PC-3 (cell line): ENCODE measurements around the gene MCRIP2. TPM values are rescaled to one million over a fixed set of nuclear protein-coding genes. Genes with fewer than 3 reads are reported as not detected.
A peak's percentile ranks its signal among the peaks of the same experiment; 100 is the strongest.

Experiments
- ATAC-seq: fragments of 200-7000 bp; cut with Tn5 transposase; 2 replicates; pipeline ENCODE4 v1.9.1; 2020; ENCODE audit warnings: mild to moderate bottlenecking, moderate library complexity
- BruUV-seq: library from RNA; stranded (reverse); fragments of 400-500 nt; replicated peaks from 2 replicates; lab custom pipeline; 2021; lab: Mats Ljungman, UMichigan
- CTCF ChIA-PET: fragments of 300-600 bp; sonication (Branson Sonifier 250); formaldehyde crosslinking; loops from one replicate; lab custom pipeline; 2022; ENCODE audit warnings: antibody characterized with exemption; lab: Charles Lee
- POLR2A ChIA-PET: fragments of 300-600 bp; sonication (Branson Sonifier 250); formaldehyde crosslinking; loops from one replicate; lab custom pipeline; 2022; ENCODE audit warnings: antibody characterized with exemption; ENCODE audit not compliant: unreplicated experiment; lab: Charles Lee
- DNase-seq: peaks from one replicate; pipeline ENCODE4 v3.0.0-alpha.2; 2015
- H2AFZ ChIP-seq: fragments of 300-600 bp; sonication (generic); 2 replicates; pipeline ENCODE4 v1.6.0; 2016; ENCODE audit warnings: antibody characterized with exemption, low read length
- H3F3A ChIP-seq: fragments of 300-600 bp; sonication (generic); one replicate; pipeline ENCODE4 v1.6.0; 2017; ENCODE audit warnings: antibody characterized with exemption, low read length, control low read depth, mild to moderate bottlenecking; ENCODE audit not compliant: unreplicated experiment
- H3K27ac ChIP-seq: fragments of 300-600 bp; sonication (generic); 2 replicates; pipeline ENCODE4 v1.5.1; 2016; ENCODE audit warnings: mild to moderate bottlenecking, low read length
- H3K27me3 ChIP-seq: fragments of 300-600 bp; sonication (generic); 2 replicates; pipeline ENCODE4 v1.6.1; 2016; ENCODE audit warnings: low read length, mixed read lengths
- H3K36me3 ChIP-seq: fragments of 300-600 bp; sonication (generic); 2 replicates; pipeline ENCODE4 v1.6.1; 2016; ENCODE audit warnings: low read depth, mixed run types, low read length, mixed read lengths
- H3K4me1 ChIP-seq: fragments of 300-600 bp; sonication (generic); 2 replicates; pipeline ENCODE4 v1.5.1; 2016; ENCODE audit warnings: low read length; ENCODE audit not compliant: insufficient read depth
- H3K4me2 ChIP-seq: fragments of 300-600 bp; sonication (generic); 2 replicates; pipeline ENCODE4 v1.6.0; 2016; ENCODE audit warnings: low read length
- H3K4me3 ChIP-seq: fragments of 300-600 bp; sonication (generic); 2 replicates; pipeline ENCODE4 v1.5.1; 2016; ENCODE audit warnings: mild to moderate bottlenecking, low read length, mixed read lengths
- H3K79me2 ChIP-seq: fragments of 300-600 bp; sonication (generic); 2 replicates; pipeline ENCODE4 v1.6.1; 2017; ENCODE audit warnings: low read length, mixed read lengths
- H3K9ac ChIP-seq: fragments of 300-600 bp; sonication (generic); 2 replicates; pipeline ENCODE4 v1.6.0; 2016; ENCODE audit warnings: mild to moderate bottlenecking, low read length
- H3K9me2 ChIP-seq: fragments of 300-600 bp; sonication (generic); replicated peaks from 2 replicates; pipeline ENCODE4 v1.6.1; 2016; ENCODE audit warnings: mixed run types, low read length, mixed read lengths
- H3K9me3 ChIP-seq: fragments of 300-600 bp; sonication (generic); 2 replicates; pipeline ENCODE4 v1.6.1; 2016; ENCODE audit warnings: low read length, mixed read lengths
- H4K20me1 ChIP-seq: fragments of 300-600 bp; sonication (generic); 2 replicates; pipeline ENCODE4 v1.6.1; 2016; ENCODE audit warnings: low read length, mixed read lengths
- CTCF ChIP-seq: fragments of 300-600 bp; sonication (generic); conservative IDR thresholded peaks from 2 replicates; pipeline ENCODE4 v1.5.1; 2017; ENCODE audit warnings: antibody characterized with exemption, low read depth, mild to moderate bottlenecking, low read length
- EZH2 ChIP-seq: fragments of 300-600 bp; sonication (generic); IDR thresholded peaks from one replicate; pipeline ENCODE4 v1.6.1; 2017; ENCODE audit warnings: antibody characterized with exemption, mild to moderate bottlenecking, low read length; ENCODE audit not compliant: unreplicated experiment
- EZH2phosphoT487 ChIP-seq: fragments of 300-600 bp; sonication (generic); IDR thresholded peaks from 2 replicates; pipeline ENCODE4 v1.6.1; 2018; ENCODE audit warnings: mild to moderate bottlenecking, antibody characterized with exemption, low read length, borderline replicate concordance
- intact Hi-C: fragments of 100-400 bp; cut with micrococcal nuclease; formaldehyde crosslinking; loops from 2 replicates; pipeline ENCODE4 v1.9.0; 2023
- total RNA-seq: library from RNA; depleted of rRNA; stranded (reverse); fragments of >200 nt; gene quantifications from 2 replicates; pipeline ENCODE4 v1.2.3, GENCODE V29; 2014

Gene MCRIP2
- total RNA-seq, 1 experiment from 2014 or later: 83.5 TPM

- Histone ChIP-seq H3K4me3 (peak overlapping the region; percentile 62; the same call in 1 of the 2 replicates), H3K27ac (no peak overlapping the region), H3K9ac (peak overlapping the region; percentile 83), H3F3A (no peaks in the 10 kb centered on the region), H3K9me2 (no peaks in the 10 kb centered on the region), H3K27me3 (no peaks in the 10 kb centered on the region), H4K20me1 (no peaks in the 10 kb centered on the region), H3K36me3 (no peaks in the 10 kb centered on the region), H3K4me2 (peak overlapping the region; percentile 81; the same call in 1 of the 2 replicates), H2AFZ (no peak overlapping the region), H3K9me3 (no peaks in the 10 kb centered on the region), H3K79me2 (peaks cover 32% of the 10 kb centered on the region), H3K4me1 (peaks cover 35% of the 10 kb centered on the region)
- ChIA-PET CTCF (no interaction called here), POLR2A (no interaction called here)
- intact Hi-C loops: no loop called here
- no peak for ATAC-seq
- TSS peak; percentile 78 for BruUV-seq
- TF ChIP-seq EZH2 (no peak), EZH2phosphoT487 (no peak), CTCF (peak; percentile 41; the same call in 1 of the 2 replicates)
- no peak for DNase-seq
Observed at GRCh38 chr16:648071-648780, 6.6 kb downstream of the MCRIP2 start.

- peak within 1 kb of the TSS; percentile 81 for H3K4me2 ChIP-seq
- H3K27me3 ChIP-seq: no peaks in the 10 kb centered on the region
- H3K9me2 ChIP-seq: no peaks in the 10 kb centered on the region
- TF ChIP-seq CTCF: no peak
- no peaks in the 10 kb centered on the region for H4K20me1 ChIP-seq
- peaks cover 24% of the 10 kb centered on the region for H3K79me2 ChIP-seq
- H3K4me1 ChIP-seq: peaks cover 33% of the 10 kb centered on the region
- H3F3A ChIP-seq: no peaks in the 10 kb centered on the region
- peak within 1 kb of the TSS; percentile 62 for H3K4me3 ChIP-seq
- peak within 1 kb of the TSS; percentile 73 for H2AFZ ChIP-seq
- peak within 1 kb of the TSS; percentile 83 for H3K9ac ChIP-seq
- no peaks in the 10 kb centered on the region for H3K36me3 ChIP-seq
- ATAC-seq (peak; percentile 75), DNase-seq (peak; percentile 69)
- no peaks in the 10 kb centered on the region for H3K9me3 ChIP-seq
- peak within 1 kb of the TSS; percentile 40 for H3K27ac ChIP-seq
- intact Hi-C loops: no loop called here
- CTCF ChIA-PET: no interaction called here
- BruUV-seq: no TSS peak
- POLR2A ChIA-PET: no interaction called here
Observed at GRCh38 chr16:648781-649589, 7.4 kb downstream of the MCRIP2 start, which contains the start of gene WDR90. TSS of gene WDR90 (plus strand) at chr16:649365. CDS start at chr16:649417, 52 bp downstream.
